ENCODE data around the gene CARS1. TPM values are rescaled to one million over a fixed set of nuclear protein-coding genes. Genes with fewer than 3 reads are reported as not detected.

Gene CARS1
- total and polyA plus RNA-seq, 2 of the 4 experiments (the other 2 are of a cell fraction) = 72.7 to 78.3 TPM

DNA sequence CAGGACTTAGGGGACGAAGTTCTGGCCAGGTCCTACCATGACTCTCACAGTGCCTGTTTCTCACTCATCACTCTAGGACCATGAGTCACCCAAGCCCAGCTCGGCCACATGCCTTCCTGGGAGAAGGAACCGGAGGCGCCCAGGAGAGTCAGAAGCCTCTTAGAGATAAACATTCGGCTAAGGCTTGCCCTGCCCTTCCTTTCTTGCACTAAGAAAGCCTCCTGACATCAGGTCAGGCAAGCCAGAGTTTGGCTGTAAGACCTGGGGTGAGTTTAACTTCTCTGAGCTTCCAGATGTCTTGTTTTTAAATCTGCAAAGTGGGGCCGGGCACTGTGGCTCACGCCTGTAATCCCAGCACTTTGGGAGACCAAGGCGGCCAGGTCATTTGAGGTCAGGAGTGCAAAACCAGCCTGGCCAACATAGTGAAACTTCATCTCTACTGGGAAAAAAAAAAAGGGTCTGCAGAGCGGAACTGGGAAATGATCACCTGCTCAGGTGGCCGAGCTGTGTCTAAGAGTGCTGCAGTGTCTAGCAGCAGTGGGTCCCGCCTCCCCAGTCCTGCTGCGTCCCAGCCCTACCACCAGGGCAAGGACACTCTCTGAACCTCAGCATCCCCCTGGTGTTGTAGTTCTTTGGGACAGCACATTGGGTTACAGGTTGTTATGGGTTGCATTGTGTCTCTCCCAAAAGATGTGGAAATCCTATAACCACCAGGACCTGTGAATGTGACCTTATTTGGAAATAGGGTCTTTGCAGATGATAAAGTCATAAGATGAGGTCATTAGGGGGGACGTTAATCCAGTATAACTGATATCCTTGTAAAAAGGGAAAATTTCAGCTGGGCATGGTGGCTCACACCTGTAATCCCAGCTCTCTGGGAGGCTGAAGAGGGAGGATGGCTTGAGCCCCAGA is 1.8 kb upstream of the CARS1 start (continued):
- TF ChIP-seq MAZ (IDR thresholded peaks at IDR 0.05; ENCODE audit: borderline replicate concordance, low read depth, low read length) (no peak; the same call in 1 of the 2 replicates), POLR2A (IDR thresholded peaks at IDR 0.05; ENCODE audit: low read depth, low read length) (no peak)
- TF ChIP-seq, protein P1, sequence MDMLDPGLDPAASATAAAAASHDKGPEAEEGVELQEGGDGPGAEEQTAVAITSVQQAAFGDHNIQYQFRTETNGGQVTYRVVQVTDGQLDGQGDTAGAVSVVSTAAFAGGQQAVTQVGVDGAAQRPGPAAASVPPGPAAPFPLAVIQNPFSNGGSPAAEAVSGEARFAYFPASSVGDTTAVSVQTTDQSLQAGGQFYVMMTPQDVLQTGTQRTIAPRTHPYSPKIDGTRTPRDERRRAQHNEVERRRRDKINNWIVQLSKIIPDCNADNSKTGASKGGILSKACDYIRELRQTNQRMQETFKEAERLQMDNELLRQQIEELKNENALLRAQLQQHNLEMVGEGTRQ (IDR thresholded peaks at IDR 0.05; ENCODE audit: low read depth, low read length) = peak; percentile 56

Data from IMR-90 (cell line).